ENCODE results near the gene NDUFC1. TPM values are rescaled to one million over a fixed set of nuclear protein-coding genes. Genes with fewer than 3 reads are reported as not detected.

The NDUFC1 gene
- 10 to 100 TPM; 12.4 to 46.6 TPM for total RNA-seq
- polyA plus RNA-seq: 100 to 1,000 TPM in 1 of 2 donors, 10 to 100 TPM in 1; 55.0 to 192 TPM

GRCh38 chr4:139301821-139302611 is at the start of gene NDUFC1:
NDUFC1 (minus strand) TSS chr4:139302477; CDS start chr4:139295798, 6,679 bp downstream.
- DNase-seq (ENCODE audit: low spot score): peak; percentile 61
- no peaks in the 10 kb centered on the region for H3K36me3 ChIP-seq (ENCODE audit: control insufficient read depth in 4 of 4, insufficient read depth in 3 of 4, low read depth in 1 of 4, low read length in 3 of 4)

DNA sequence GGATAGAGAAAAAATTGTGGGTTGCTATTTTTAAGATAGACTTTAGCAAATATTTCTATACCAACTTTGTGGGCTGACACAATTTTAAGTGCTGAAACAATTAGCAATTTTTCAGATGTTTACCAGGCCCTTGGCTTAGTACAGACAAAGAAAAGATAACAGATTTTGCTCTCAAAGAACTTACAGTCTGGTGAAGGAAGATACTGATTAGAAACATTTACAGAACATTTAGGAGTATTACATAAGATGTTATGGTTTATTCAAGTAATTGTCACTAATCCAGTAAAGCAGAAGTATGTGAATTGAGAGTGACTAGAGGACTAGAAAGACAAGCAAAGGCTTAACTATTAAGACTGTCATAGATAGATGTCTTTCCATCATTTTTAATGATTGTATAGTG is 35.3 kb upstream of the NDUFC1 start:
- no peak for DNase-seq (ENCODE audit: low spot score)
- no peaks in the 10 kb centered on the region for H3K9me3 ChIP-seq (ENCODE audit: control insufficient read depth in 4 of 4, low read length in 3 of 4)
- H3K9ac ChIP-seq (ENCODE audit: low read depth in 1 of 2, low read length in 2 of 2): no peak overlapping the region
- no peak overlapping the region for H3K4me3 ChIP-seq (ENCODE audit: low read depth in 1 of 3, low read length in 3 of 3)
- H3K4me1 ChIP-seq (ENCODE audit: control insufficient read depth in 4 of 4, insufficient read depth in 4 of 4, low read length in 3 of 4): no peaks in the 10 kb centered on the region
- TF ChIP-seq YY1 (IDR thresholded peaks at IDR 0.05) (no peak), FOXA1 (IDR thresholded peaks at IDR 0.05) (no peak), RXRA (IDR thresholded peaks at IDR 0.05) (no peak), HNF4G (IDR thresholded peaks at IDR 0.05) (no peak), SP1 (IDR thresholded peaks at IDR 0.05) (no peak), GABPA (IDR thresholded peaks at IDR 0.05 in 1 of 2, conservative IDR thresholded peaks at IDR 0.05 in 1 of 2) (no peak), HNF4A (conservative IDR thresholded peaks at IDR 0.05) (no peak), EGR1 (IDR thresholded peaks at IDR 0.05; ENCODE audit: low read depth in 2 of 2) (no peak), NR2F2 (IDR thresholded peaks at IDR 0.05) (no peak), JUND (IDR thresholded peaks at IDR 0.05) (no peak), TAF1 (conservative IDR thresholded peaks at IDR 0.05) (no peak), MAX (IDR thresholded peaks at IDR 0.05) (no peak), REST (IDR thresholded peaks at IDR 0.05) (no peak)
- H3K36me3 ChIP-seq (ENCODE audit: control insufficient read depth in 4 of 4, insufficient read depth in 3 of 4, low read depth in 1 of 4, low read length in 3 of 4): peaks cover 0 to 8% (median 2%) of the 10 kb centered on the region in 4 donors
- no peaks in the 10 kb centered on the region for H3K27me3 ChIP-seq (ENCODE audit: control insufficient read depth in 4 of 4, insufficient read depth in 4 of 4, low read length in 3 of 4)
- no peak overlapping the region for H3K27ac ChIP-seq (ENCODE audit: low read depth in 1 of 2, low read length in 2 of 2)

More at GRCh38 chr4:139301821-139302611, at the start of gene NDUFC1:
- Histone ChIP-seq H3K27me3 (ENCODE audit: control insufficient read depth in 4 of 4, insufficient read depth in 4 of 4, low read length in 3 of 4) (no peaks in the 10 kb centered on the region), H3K4me1 (ENCODE audit: control insufficient read depth in 4 of 4, insufficient read depth in 4 of 4, low read length in 3 of 4) (peaks cover 0 to 31% (median 21%) of the 10 kb centered on the region in 4 donors), H3K9ac (ENCODE audit: low read depth in 1 of 2, low read length in 2 of 2) (peak within 1 kb of the TSS; percentile 89 to 100), H3K27ac (ENCODE audit: low read depth in 1 of 2, low read length in 2 of 2) (peak within 1 kb of the TSS; percentile 94 to 99), H3K9me3 (ENCODE audit: control insufficient read depth in 4 of 4, low read length in 3 of 4) (no peaks in the 10 kb centered on the region), H3K4me3 (ENCODE audit: low read depth in 1 of 3, low read length in 3 of 3) (peak within 1 kb of the TSS; percentile 69 to 99 (median 90))
- peak in 1 of 2 donors; percentile 11 for TF ChIP-seq RAD21 (IDR thresholded peaks at IDR 0.05)
- TF ChIP-seq FOXA1 (IDR thresholded peaks at IDR 0.05): no peak
- peak in 1 of 2 donors; percentile 18 for TF ChIP-seq RXRA (IDR thresholded peaks at IDR 0.05)
- no peak for TF ChIP-seq HNF4G (IDR thresholded peaks at IDR 0.05)
- WGBS: under 1% methylated on average over 46 of the region's 46 CpGs

DNA sequence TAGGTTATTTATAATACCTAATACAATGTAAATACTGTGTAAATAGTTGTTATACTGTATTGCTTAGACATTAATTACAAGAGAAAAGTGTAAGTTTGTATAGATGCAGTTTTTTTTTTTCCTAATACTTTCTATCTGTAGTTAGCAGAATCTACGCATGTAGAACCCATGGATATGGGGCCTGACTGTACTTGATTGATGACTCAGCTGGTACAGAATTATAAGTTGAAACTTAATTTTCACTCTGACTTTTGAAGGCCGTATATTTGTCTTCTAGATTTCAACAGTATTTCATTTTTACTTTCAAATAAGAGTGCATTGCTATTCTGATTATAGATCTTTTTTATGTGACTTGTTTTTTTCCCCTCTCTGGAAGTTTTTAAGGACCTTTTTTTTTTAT is 30.8 kb upstream of the NDUFC1 start:
- H3K4me1 ChIP-seq (ENCODE audit: control insufficient read depth in 4 of 4, insufficient read depth in 4 of 4, low read length in 3 of 4): no peaks in the 10 kb centered on the region
- TF ChIP-seq HNF4A (conservative IDR thresholded peaks at IDR 0.05) (no peak), YY1 (IDR thresholded peaks at IDR 0.05) (no peak), MAX (IDR thresholded peaks at IDR 0.05) (no peak), REST (IDR thresholded peaks at IDR 0.05) (no peak), GABPA (IDR thresholded peaks at IDR 0.05 in 1 of 2, conservative IDR thresholded peaks at IDR 0.05 in 1 of 2) (no peak), TAF1 (conservative IDR thresholded peaks at IDR 0.05) (no peak), FOXA1 (IDR thresholded peaks at IDR 0.05) (no peak), RAD21 (IDR thresholded peaks at IDR 0.05) (no peak)
- TF ChIP-seq, protein P1, sequence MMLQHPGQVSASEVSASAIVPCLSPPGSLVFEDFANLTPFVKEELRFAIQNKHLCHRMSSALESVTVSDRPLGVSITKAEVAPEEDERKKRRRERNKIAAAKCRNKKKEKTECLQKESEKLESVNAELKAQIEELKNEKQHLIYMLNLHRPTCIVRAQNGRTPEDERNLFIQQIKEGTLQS (IDR thresholded peaks at IDR 0.05): no peak
- DNase-seq (ENCODE audit: low spot score): no peak
- H3K36me3 ChIP-seq (ENCODE audit: control insufficient read depth in 4 of 4, insufficient read depth in 3 of 4, low read depth in 1 of 4, low read length in 3 of 4): no peaks in the 10 kb centered on the region
- no peaks in the 10 kb centered on the region for H3K27me3 ChIP-seq (ENCODE audit: control insufficient read depth in 4 of 4, insufficient read depth in 4 of 4, low read length in 3 of 4)
- WGBS: 97% methylated on average over 2 of the region's 2 CpGs
- H3K4me3 ChIP-seq (ENCODE audit: low read depth in 1 of 3, low read length in 3 of 3): no peak overlapping the region
- H3K9me3 ChIP-seq (ENCODE audit: control insufficient read depth in 4 of 4, low read length in 3 of 4): no peaks in the 10 kb centered on the region
- H3K27ac ChIP-seq (ENCODE audit: low read depth in 1 of 2, low read length in 2 of 2): no peak overlapping the region
- H3K9ac ChIP-seq (ENCODE audit: low read depth in 1 of 2, low read length in 2 of 2): no peak overlapping the region

Data from liver (tissue), 9 donors.